Colonic mucosa (tissue), 4 donors: ENCODE data around the gene PDE9A. TPM values are rescaled to one million over a fixed set of nuclear protein-coding genes. Genes with fewer than 3 reads are reported as not detected.

Experiments
- DNase-seq: peaks from one replicate; pipeline ENCODE4 v3.0.0-alpha.2; 2020
- H3K27ac ChIP-seq: fragments of 200-600 bp; one replicate; pipeline ENCODE4 v1.8.0; 2021
- H3K27me3 ChIP-seq: fragments of 200-600 bp; one replicate; pipeline ENCODE4 v1.8.0; 2021
- H3K36me3 ChIP-seq: fragments of 200-600 bp; one replicate; pipeline ENCODE4 v1.8.0; 2021
- H3K4me1 ChIP-seq: fragments of 200-600 bp; one replicate; pipeline ENCODE4 v1.8.0; 2021; ENCODE audit warnings: mild to moderate bottlenecking
- H3K4me3 ChIP-seq: fragments of 200-600 bp; one replicate; pipeline ENCODE4 v1.8.0; 2021
- H3K9ac ChIP-seq, 2 donors: one replicate each; pipeline ENCODE4 v1.7.0; 2013; ENCODE audit warnings: control low read depth in 2 of 2, low read depth in 2 of 2, low read length in 2 of 2
- H3K9me3 ChIP-seq: fragments of 200-600 bp; one replicate; pipeline ENCODE4 v1.8.0; 2021
- intact Hi-C: fragments of 100-400 bp; cut with DNase I; formaldehyde crosslinking; loops from one replicate; pipeline ENCODE4 v1.14.1; 2022
- total RNA-seq, 2 donors: library from RNA; stranded (reverse); fragmentation: NEBNext Ultra II Directional in 1 of 2; extraction: Animal tissue kit (Norgen Biotek cat#: 25700) in 1 of 2; gene quantifications; one replicate each; pipeline ENCODE4 v1.2.1, GENCODE V29; 2021
- TF ChIP-seq, protein P1 (sequence below): fragments of 200-600 bp; IDR thresholded peaks from one replicate; pipeline ENCODE4 v1.8.0; 2022; ENCODE audit warnings: antibody characterized with exemption, mild to moderate bottlenecking
- donor health status: healthy.
- donor health status: DM: no; HTN: no; CAD: no.
- donor health status: DM: no; HTN: no; CAD: no.

PDE9A gene
- total RNA-seq, 2 donors from 2014 or later = 37.5 to 56.0 TPM

DNA sequence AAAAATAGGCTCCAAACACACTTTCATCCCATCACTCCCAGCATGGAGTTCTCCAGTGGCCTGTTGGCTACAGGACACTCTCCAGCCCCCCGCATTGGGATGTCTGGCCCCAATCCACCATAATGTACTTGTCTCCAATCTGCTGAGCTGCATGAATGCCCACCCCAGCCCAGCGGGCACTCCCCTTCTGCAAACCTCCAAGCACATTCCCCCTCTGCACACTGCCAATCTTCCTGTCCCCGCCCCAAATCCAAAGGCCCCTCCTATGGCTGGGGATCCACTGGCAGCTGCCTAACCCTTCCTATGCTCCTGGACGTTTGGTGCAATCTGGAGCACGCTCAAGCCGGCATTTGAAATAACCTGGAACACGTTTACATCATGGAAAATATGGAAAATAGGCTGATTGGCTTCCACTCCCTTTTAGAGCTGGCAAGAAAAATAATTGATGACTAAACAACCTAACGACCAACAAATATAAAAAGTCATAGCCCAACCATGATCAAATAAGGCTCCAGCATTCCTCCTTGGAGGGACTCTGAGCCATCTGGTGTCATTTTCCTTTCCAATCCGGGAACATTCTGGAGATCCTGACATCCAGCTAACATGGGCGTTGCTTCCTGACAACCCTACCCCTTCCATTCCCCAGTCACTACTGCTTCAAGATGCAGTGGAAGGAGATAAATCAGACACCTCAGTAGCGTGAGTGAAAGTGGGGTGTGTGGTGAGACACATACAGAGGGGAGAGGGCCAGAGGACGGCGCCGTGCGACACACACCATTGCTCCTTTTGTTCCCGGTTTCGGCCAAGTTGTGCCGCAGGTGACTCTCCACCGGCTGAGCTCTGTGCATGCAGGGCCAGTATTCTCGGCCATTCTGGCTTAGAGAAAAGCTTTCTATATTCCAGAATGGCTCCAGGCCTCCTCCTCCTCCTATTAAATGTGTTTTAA lies 41.6 kb downstream of the PDE9A start:
- Histone ChIP-seq H3K36me3 (no peaks in the 10 kb centered on the region), H3K9me3 (no peaks in the 10 kb centered on the region), H3K27me3 (no peaks in the 10 kb centered on the region), H3K27ac (no peak overlapping the region), H3K4me3 (no peak overlapping the region), H3K4me1 (no peaks in the 10 kb centered on the region), H3K9ac (no peak overlapping the region)
- TF ChIP-seq, protein P1, sequence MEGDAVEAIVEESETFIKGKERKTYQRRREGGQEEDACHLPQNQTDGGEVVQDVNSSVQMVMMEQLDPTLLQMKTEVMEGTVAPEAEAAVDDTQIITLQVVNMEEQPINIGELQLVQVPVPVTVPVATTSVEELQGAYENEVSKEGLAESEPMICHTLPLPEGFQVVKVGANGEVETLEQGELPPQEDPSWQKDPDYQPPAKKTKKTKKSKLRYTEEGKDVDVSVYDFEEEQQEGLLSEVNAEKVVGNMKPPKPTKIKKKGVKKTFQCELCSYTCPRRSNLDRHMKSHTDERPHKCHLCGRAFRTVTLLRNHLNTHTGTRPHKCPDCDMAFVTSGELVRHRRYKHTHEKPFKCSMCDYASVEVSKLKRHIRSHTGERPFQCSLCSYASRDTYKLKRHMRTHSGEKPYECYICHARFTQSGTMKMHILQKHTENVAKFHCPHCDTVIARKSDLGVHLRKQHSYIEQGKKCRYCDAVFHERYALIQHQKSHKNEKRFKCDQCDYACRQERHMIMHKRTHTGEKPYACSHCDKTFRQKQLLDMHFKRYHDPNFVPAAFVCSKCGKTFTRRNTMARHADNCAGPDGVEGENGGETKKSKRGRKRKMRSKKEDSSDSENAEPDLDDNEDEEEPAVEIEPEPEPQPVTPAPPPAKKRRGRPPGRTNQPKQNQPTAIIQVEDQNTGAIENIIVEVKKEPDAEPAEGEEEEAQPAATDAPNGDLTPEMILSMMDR = no peak
- intact Hi-C loops = no loop called here
- no peak for DNase-seq

DNA sequence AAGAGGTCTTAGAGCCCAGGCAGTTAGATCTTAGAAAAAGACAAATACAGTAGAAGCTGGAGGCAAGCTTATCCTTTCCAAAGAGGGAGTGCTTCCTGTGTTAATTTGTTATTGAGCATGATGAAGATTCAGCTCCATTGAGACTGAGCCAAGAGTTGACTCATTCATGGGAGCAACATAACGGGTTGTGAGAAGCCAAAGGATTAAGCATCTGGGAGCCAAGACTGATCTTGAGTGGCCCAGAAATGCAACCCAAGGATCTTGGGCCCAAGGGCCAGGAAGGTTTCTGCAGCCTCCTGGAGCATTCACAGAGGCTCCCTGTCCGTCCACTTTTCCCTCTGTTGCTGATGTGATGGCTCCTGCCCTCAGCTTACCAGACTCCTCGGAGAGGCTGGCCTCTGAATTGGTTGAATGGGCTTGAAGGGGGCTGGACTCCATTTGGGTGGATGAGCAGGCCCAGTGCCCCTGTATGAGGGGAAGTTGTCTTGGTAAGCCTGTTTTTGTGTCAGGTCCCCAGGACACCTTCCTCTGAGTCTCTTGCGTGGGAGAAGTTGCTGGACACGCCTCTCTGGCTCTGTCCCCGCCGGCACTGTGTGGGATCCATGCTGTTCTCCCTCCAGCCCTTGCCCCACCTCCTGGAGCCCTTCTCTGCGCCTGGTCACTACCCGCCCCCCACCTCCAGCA lies 42.4 kb downstream of the PDE9A start:
- no peak overlapping the region for H3K27ac ChIP-seq
- H3K4me3 ChIP-seq = no peak overlapping the region
- no peak for DNase-seq
- no peaks in the 10 kb centered on the region for H3K9me3 ChIP-seq
- intact Hi-C loops = no loop called here
- no peaks in the 10 kb centered on the region for H3K27me3 ChIP-seq
- no peaks in the 10 kb centered on the region for H3K36me3 ChIP-seq
- TF ChIP-seq, protein P1 = no peak
- no peak overlapping the region for H3K9ac ChIP-seq
- H3K4me1 ChIP-seq = no peaks in the 10 kb centered on the region

DNA sequence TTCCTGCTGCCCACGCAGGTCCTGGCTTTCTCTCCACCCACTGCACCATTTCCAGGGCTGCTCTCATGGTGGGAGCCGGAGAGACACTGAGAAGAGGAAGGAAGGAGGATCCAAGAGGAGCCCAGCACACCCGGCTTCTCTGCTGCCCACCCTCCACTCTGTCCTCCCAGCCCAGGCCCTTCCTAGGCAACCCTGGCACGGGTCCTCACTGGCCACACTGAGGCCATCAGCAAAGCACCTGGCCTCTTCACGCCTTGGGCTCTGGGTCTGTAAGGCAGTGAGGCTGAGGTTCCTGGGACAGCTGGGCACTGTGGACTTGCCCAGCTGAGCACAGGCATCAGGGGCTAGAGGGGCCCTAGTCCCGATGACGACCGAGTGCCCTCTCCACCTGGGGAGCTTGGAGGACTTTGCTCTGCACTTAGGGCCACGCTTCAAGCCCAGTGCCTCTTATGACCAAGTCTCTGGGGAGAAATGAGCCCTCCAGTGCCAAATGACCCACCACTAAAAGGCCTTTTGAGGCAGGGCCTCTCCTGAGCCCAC lies 43.1 kb downstream of the PDE9A start:
- H3K36me3 ChIP-seq = no peaks in the 10 kb centered on the region
- TF ChIP-seq, protein P1 = no peak
- H3K9ac ChIP-seq = no peak overlapping the region
- H3K4me3 ChIP-seq = no peak overlapping the region
- H3K27me3 ChIP-seq = no peaks in the 10 kb centered on the region
- no peaks in the 10 kb centered on the region for H3K4me1 ChIP-seq
- no peak for DNase-seq
- no peak overlapping the region for H3K27ac ChIP-seq
- no peaks in the 10 kb centered on the region for H3K9me3 ChIP-seq
- intact Hi-C loops = no loop called here

DNA sequence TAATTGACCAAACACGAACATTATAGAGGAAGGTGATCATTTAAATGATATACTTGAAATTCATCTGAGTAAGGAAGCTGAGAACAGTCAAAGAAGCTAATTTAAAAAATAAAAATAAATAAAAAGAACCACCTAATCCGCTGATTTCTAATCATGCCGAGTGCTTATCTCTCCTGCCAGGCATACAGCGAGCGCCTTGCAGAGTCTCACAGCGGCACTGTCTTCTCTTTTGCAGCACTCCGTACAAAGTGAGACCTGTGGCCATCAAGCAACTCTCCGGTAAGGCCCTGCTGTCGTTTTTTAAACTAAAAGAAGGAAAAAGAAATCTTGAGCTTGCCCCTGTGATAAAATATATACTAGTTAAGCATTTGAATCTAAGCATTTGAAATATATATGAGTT lies 45.3 kb downstream of the PDE9A start:
- Histone ChIP-seq H3K27me3 (no peaks in the 10 kb centered on the region), H3K4me3 (no peak overlapping the region), H3K4me1 (no peaks in the 10 kb centered on the region), H3K36me3 (no peaks in the 10 kb centered on the region), H3K27ac (no peak overlapping the region), H3K9me3 (no peaks in the 10 kb centered on the region), H3K9ac (no peak overlapping the region)
- intact Hi-C loops = no loop called here
- TF ChIP-seq, protein P1 = no peak
- DNase-seq = no peak

DNA sequence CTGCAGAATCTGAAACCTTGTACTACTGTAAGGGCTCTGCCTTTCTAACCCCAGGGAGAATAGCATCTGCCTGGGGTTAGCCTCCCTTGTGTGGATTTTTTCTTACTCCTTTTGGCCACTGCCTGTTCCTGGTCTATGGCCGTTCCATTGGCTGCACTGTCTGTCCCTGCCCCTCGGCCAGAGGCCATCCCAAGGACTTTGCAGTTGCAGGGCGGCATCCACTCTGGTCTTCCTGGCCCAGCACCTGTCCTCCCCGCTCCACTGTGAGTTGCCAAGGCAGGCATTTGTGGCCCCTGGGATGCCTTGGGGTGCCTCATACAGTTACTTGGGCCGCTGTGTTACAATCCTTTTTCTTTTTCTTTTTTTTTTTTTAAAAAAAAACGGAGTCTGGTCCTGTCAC lies 45.8 kb downstream of the PDE9A start:
- TF ChIP-seq, protein P1 = no peak
- intact Hi-C loops = no loop called here
- Histone ChIP-seq H3K4me3 (no peak overlapping the region), H3K4me1 (no peaks in the 10 kb centered on the region), H3K9ac (no peak overlapping the region), H3K9me3 (no peaks in the 10 kb centered on the region), H3K27me3 (no peaks in the 10 kb centered on the region), H3K27ac (no peak overlapping the region), H3K36me3 (no peaks in the 10 kb centered on the region)
- DNase-seq = no peak
